ENCODE data around the gene SERPINA1.

The SERPINA1 gene

GRCh38 chr14:94398182-94398479 is 9.7 kb upstream of the SERPINA1 start:
- FAIRE-seq, result no peak
- no peak for DNase-seq (ENCODE audit: low spot score)

- FAIRE-seq, result no peak
- no peak for DNase-seq (ENCODE audit: low spot score)
Measured at GRCh38 chr14:94397289-94398181, 9.1 kb upstream of the SERPINA1 start.

- no peak for FAIRE-seq
Measured at GRCh38 chr14:94396628-94397225, 8.3 kb upstream of the SERPINA1 start.

GRCh38 chr14:94395888-94396574 is 7.6 kb upstream of the SERPINA1 start:
- FAIRE-seq, result no peak
- no peak for DNase-seq (ENCODE audit: low spot score)

More at GRCh38 chr14:94396628-94397225, 8.3 kb upstream of the SERPINA1 start:
- no peak for DNase-seq (ENCODE audit: low spot score)

GRCh38 chr14:94395282-94395887 is 7.0 kb upstream of the SERPINA1 start:
- no peak for DNase-seq (ENCODE audit: low spot score)
- FAIRE-seq, result no peak

GRCh38 chr14:94394581-94395207 is 6.3 kb upstream of the SERPINA1 start:
- DNase-seq (ENCODE audit: low spot score) (no peak), FAIRE-seq (no peak)

GRCh38 chr14:94394025-94394493 is 5.7 kb upstream of the SERPINA1 start:
- no peak for FAIRE-seq

GRCh38 chr14:94393474-94393873 is 5.1 kb upstream of the SERPINA1 start:
- DNase-seq (ENCODE audit: low spot score), result no peak
- FAIRE-seq, result no peak

More at GRCh38 chr14:94394025-94394493, 5.7 kb upstream of the SERPINA1 start:
- DNase-seq (ENCODE audit: low spot score), result no peak

GRCh38 chr14:94392510-94392935 is 4.1 kb upstream of the SERPINA1 start:
- FAIRE-seq (no peak), DNase-seq (ENCODE audit: low spot score) (peak; percentile 39)

GRCh38 chr14:94391281-94391975 is 3.0 kb upstream of the SERPINA1 start:
- no peak for DNase-seq (ENCODE audit: low spot score)
- no peak for FAIRE-seq

GRCh38 chr14:94390372-94391086 is 2.1 kb upstream of the SERPINA1 start:
- DNase-seq (ENCODE audit: low spot score) (peak; percentile 55), FAIRE-seq (no peak)

GRCh38 chr14:94389731-94390371 is 1.4 kb upstream of the SERPINA1 start:
- DNase-seq (ENCODE audit: low spot score), result no peak
- no peak for FAIRE-seq

GRCh38 chr14:94389104-94389469 is 685 bp upstream of the SERPINA1 start:
- no peak for DNase-seq (ENCODE audit: low spot score)
- FAIRE-seq, result no peak

- FAIRE-seq, result no peak
- DNase-seq (ENCODE audit: low spot score), result no peak
Measured at GRCh38 chr14:94388027-94388383, 397 bp downstream of the SERPINA1 start.

GRCh38 chr14:94387051-94388026 is 1.1 kb downstream of the SERPINA1 start:
- DNase-seq (ENCODE audit: low spot score) (no peak), FAIRE-seq (no peak)

GRCh38 chr14:94386085-94387031 is 2.0 kb downstream of the SERPINA1 start:
- FAIRE-seq (no peak), DNase-seq (ENCODE audit: low spot score) (no peak)

- no peak for FAIRE-seq
- DNase-seq (ENCODE audit: low spot score), result no peak
Measured at GRCh38 chr14:94385553-94386057, 2.8 kb downstream of the SERPINA1 start.
